CD4-positive, CD25-positive, alpha-beta regulatory T cell (primary cell): ENCODE results near the gene DNAJC24. TPM values are rescaled to one million over a fixed set of nuclear protein-coding genes. Genes with fewer than 3 reads are reported as not detected.

Source experiments
- ATAC-seq, 2 donors: fragments of 150-1000 bp; cut with Tn5 transposase; one replicate each; pipeline ENCODE4 v1.10.0; 2021; ENCODE audit warnings: low read depth in 2 of 2, moderate number of reproducible peaks in 2 of 2, moderate library complexity in 1 of 2
- DNase-seq, 3 donors: peaks; one replicate each; pipeline versions ENCODE4 v3.0.0 to v3.0.0-alpha.2; 2012 to 2022; ENCODE audit warnings: mixed read lengths in 1 of 3
- H3K27ac ChIP-seq: one replicate; pipeline ENCODE4 v1.7.0; 2013; ENCODE audit warnings: mild to moderate bottlenecking, low read length; ENCODE audit not compliant: insufficient read depth, poor library complexity, severe bottlenecking
- H3K27me3 ChIP-seq: one replicate; pipeline ENCODE4 v1.7.0; 2013; ENCODE audit warnings: low read length; ENCODE audit not compliant: control insufficient read depth, insufficient read depth
- H3K36me3 ChIP-seq: one replicate; pipeline ENCODE4 v1.7.0; 2013; ENCODE audit warnings: mild to moderate bottlenecking, low read length, moderate library complexity; ENCODE audit not compliant: control insufficient read depth, insufficient read depth
- H3K4me1 ChIP-seq: 2 replicates; pipeline ENCODE4 v1.7.0; 2013; ENCODE audit warnings: mild to moderate bottlenecking, low read length; ENCODE audit not compliant: insufficient read depth, control insufficient read depth, poor library complexity, severe bottlenecking
- H3K4me3 ChIP-seq: one replicate; pipeline ENCODE4 v1.7.0; 2013; ENCODE audit warnings: low read depth, mild to moderate bottlenecking, low read length, moderate library complexity
- H3K9me3 ChIP-seq, 2 experiments: 1 replicate in 1 of 2; 2 replicates in 1 of 2; pipeline ENCODE4 v1.7.0; 2013; ENCODE audit warnings: low read length in 2 of 2, mild to moderate bottlenecking in 1 of 2, moderate library complexity in 1 of 2; ENCODE audit not compliant: control insufficient read depth in 2 of 2
- H3K27ac Mint-ChIP-seq, 3 donors: one replicate each; pipeline ENCODE4 v1.8.0; 2020 to 2022; ENCODE audit warnings: mild to moderate bottlenecking in 3 of 3, mixed read lengths in 3 of 3, moderate library complexity in 2 of 3
- H3K27me3 Mint-ChIP-seq: one replicate; pipeline ENCODE4 v1.8.0; 2022; ENCODE audit warnings: mild to moderate bottlenecking, mixed read lengths
- H3K36me3 Mint-ChIP-seq: one replicate; pipeline ENCODE4 v1.8.0; 2020; ENCODE audit warnings: mixed read lengths
- H3K4me1 Mint-ChIP-seq, 4 donors: one replicate each; pipeline ENCODE4 v1.8.0; 2020 to 2022; ENCODE audit warnings: mixed read lengths in 4 of 4, mild to moderate bottlenecking in 1 of 4
- H3K4me3 Mint-ChIP-seq, 4 donors: one replicate each; pipeline ENCODE4 v1.8.0; 2020 to 2022; ENCODE audit warnings: mild to moderate bottlenecking in 4 of 4, mixed read lengths in 4 of 4, moderate library complexity in 3 of 4
- H3K9me3 Mint-ChIP-seq, 7 donors: one replicate each; pipeline ENCODE4 v1.8.0; 2020 to 2022; ENCODE audit warnings: mixed read lengths in 7 of 7, mild to moderate bottlenecking in 3 of 7, moderate library complexity in 2 of 7
- polyA plus RNA-seq, 4 donors: library from polyadenylated mRNA; unstranded; fragments of 300-500 nt; fragmentation: Illumina TruSeq; gene quantifications; one replicate each; pipeline ENCODE4 v1.2.3, GENCODE V29; 2021
- total RNA-seq: library from RNA; stranded (reverse); gene quantifications from one replicate; pipeline ENCODE4 v1.2.3, GENCODE V29; 2022

Gene DNAJC24
- total and polyA plus RNA-seq, 5 donors from 2014 or later: 8.2 to 13.5 (median 10.9) TPM

- no peak for ATAC-seq
These were observed 13.5 kb downstream of the DNAJC24 start for GRCh38 chr11:31383116-31383515.

GRCh38 chr11:31387379-31387778 lies 17.7 kb downstream of the DNAJC24 start:
- no peaks in the 10 kb centered on the region for H3K9me3 ChIP-seq
- no peak for DNase-seq
- Mint-ChIP-seq H3K27ac (peak overlapping the region in 1 of 3 donors; percentile 68), H3K4me3 (no peak overlapping the region), H3K4me1 (peaks cover 0 to 10% (median 5%) of the 10 kb centered on the region in 4 donors), H3K36me3 (peaks cover 8% of the 10 kb centered on the region), H3K9me3 (peaks cover 0 to 4% (median 0%) of the 10 kb centered on the region in 7 donors), H3K27me3 (no peaks in the 10 kb centered on the region)
- no peak overlapping the region for H3K27ac ChIP-seq
- no peaks in the 10 kb centered on the region for H3K4me1 ChIP-seq
- no peaks in the 10 kb centered on the region for H3K27me3 ChIP-seq
- ATAC-seq: no peak
- H3K36me3 ChIP-seq: no peaks in the 10 kb centered on the region
- H3K4me3 ChIP-seq: no peak overlapping the region

More at GRCh38 chr11:31383116-31383515, 13.5 kb downstream of the DNAJC24 start:
- Histone ChIP-seq H3K36me3 (no peaks in the 10 kb centered on the region), H3K27ac (no peak overlapping the region), H3K4me3 (no peak overlapping the region), H3K4me1 (no peaks in the 10 kb centered on the region), H3K27me3 (no peaks in the 10 kb centered on the region), H3K9me3 (no peaks in the 10 kb centered on the region)
- Mint-ChIP-seq H3K4me1 (peaks cover 0 to 12% (median 6%) of the 10 kb centered on the region in 4 donors), H3K27ac (no peak overlapping the region), H3K4me3 (no peak overlapping the region), H3K36me3 (peaks cover 3% of the 10 kb centered on the region), H3K27me3 (no peaks in the 10 kb centered on the region), H3K9me3 (peaks cover 0 to 2% (median 0%) of the 10 kb centered on the region in 7 donors)
- DNase-seq: no peak

- ATAC-seq (no peak), DNase-seq (peak in 2 of 3 donors; percentile 30 to 33)
- H3K4me1 Mint-ChIP-seq: peaks cover 0 to 11% (median 5%) of the 10 kb centered on the region in 4 donors
- H3K27ac Mint-ChIP-seq: no peak overlapping the region
- H3K27ac ChIP-seq: no peak overlapping the region
- no peaks in the 10 kb centered on the region for H3K27me3 ChIP-seq
- H3K36me3 ChIP-seq: no peaks in the 10 kb centered on the region
- no peaks in the 10 kb centered on the region for H3K4me1 ChIP-seq
- peaks cover 25% of the 10 kb centered on the region for H3K36me3 Mint-ChIP-seq
- H3K9me3 ChIP-seq: no peaks in the 10 kb centered on the region
- H3K9me3 Mint-ChIP-seq: peaks cover 0 to 5% (median 0%) of the 10 kb centered on the region in 7 donors
- H3K4me3 Mint-ChIP-seq: no peak overlapping the region
- H3K27me3 Mint-ChIP-seq: no peaks in the 10 kb centered on the region
- H3K4me3 ChIP-seq: no peak overlapping the region
These were observed 27.7 kb downstream of the DNAJC24 start for GRCh38 chr11:31397239-31397834.

GRCh38 chr11:31404614-31405013 lies 35.0 kb downstream of the DNAJC24 start:
- Mint-ChIP-seq H3K27me3 (no peaks in the 10 kb centered on the region), H3K9me3 (peaks cover 0 to 5% (median 0%) of the 10 kb centered on the region in 7 donors), H3K36me3 (peaks cover 28% of the 10 kb centered on the region), H3K4me1 (peaks cover 0 to 6% (median 4%) of the 10 kb centered on the region in 4 donors), H3K27ac (no peak overlapping the region), H3K4me3 (no peak overlapping the region)
- DNase-seq (no peak), ATAC-seq (no peak)
- Histone ChIP-seq H3K36me3 (no peaks in the 10 kb centered on the region), H3K4me1 (no peaks in the 10 kb centered on the region), H3K27ac (no peak overlapping the region), H3K4me3 (no peak overlapping the region), H3K9me3 (no peaks in the 10 kb centered on the region), H3K27me3 (no peaks in the 10 kb centered on the region)

GRCh38 chr11:31408201-31408600 lies 38.5 kb downstream of the DNAJC24 start:
- Histone ChIP-seq H3K4me3 (no peak overlapping the region), H3K4me1 (no peaks in the 10 kb centered on the region), H3K27me3 (no peaks in the 10 kb centered on the region), H3K27ac (no peak overlapping the region), H3K36me3 (no peaks in the 10 kb centered on the region), H3K9me3 (no peaks in the 10 kb centered on the region)
- peaks cover 0 to 11% (median 6%) of the 10 kb centered on the region in 4 donors for H3K4me1 Mint-ChIP-seq
- H3K27me3 Mint-ChIP-seq: no peaks in the 10 kb centered on the region
- DNase-seq (peak in 1 of 3 donors; percentile 1), ATAC-seq (no peak)
- H3K36me3 Mint-ChIP-seq: peaks cover 15% of the 10 kb centered on the region
- H3K4me3 Mint-ChIP-seq: no peak overlapping the region
- H3K27ac Mint-ChIP-seq: no peak overlapping the region
- peaks cover 0 to 3% (median 0%) of the 10 kb centered on the region in 7 donors for H3K9me3 Mint-ChIP-seq

GRCh38 chr11:31412946-31413345 lies 43.3 kb downstream of the DNAJC24 start:
- no peaks in the 10 kb centered on the region for H3K27me3 Mint-ChIP-seq
- H3K4me1 ChIP-seq: no peaks in the 10 kb centered on the region
- no peaks in the 10 kb centered on the region for H3K27me3 ChIP-seq
- ATAC-seq: no peak
- H3K27ac Mint-ChIP-seq: no peak overlapping the region
- H3K27ac ChIP-seq: no peak overlapping the region
- peaks cover 0 to 17% (median 4%) of the 10 kb centered on the region in 4 donors for H3K4me1 Mint-ChIP-seq
- H3K4me3 ChIP-seq: no peak overlapping the region
- no peak overlapping the region for H3K4me3 Mint-ChIP-seq
- H3K9me3 ChIP-seq: no peaks in the 10 kb centered on the region
- H3K36me3 Mint-ChIP-seq: peaks cover 19% of the 10 kb centered on the region
- H3K36me3 ChIP-seq: peaks cover 9% of the 10 kb centered on the region
- peaks cover 0 to 3% (median 0%) of the 10 kb centered on the region in 7 donors for H3K9me3 Mint-ChIP-seq
- no peak for DNase-seq

GRCh38 chr11:31414338-31414737 lies 44.7 kb downstream of the DNAJC24 start:
- DNase-seq: no peak
- peaks cover 0 to 17% (median 4%) of the 10 kb centered on the region in 4 donors for H3K4me1 Mint-ChIP-seq
- Histone ChIP-seq H3K36me3 (peaks cover 9% of the 10 kb centered on the region), H3K9me3 (no peaks in the 10 kb centered on the region), H3K27ac (no peak overlapping the region), H3K4me3 (no peak overlapping the region), H3K27me3 (no peaks in the 10 kb centered on the region), H3K4me1 (no peaks in the 10 kb centered on the region)
- peaks cover 21% of the 10 kb centered on the region for H3K36me3 Mint-ChIP-seq
- no peak overlapping the region for H3K27ac Mint-ChIP-seq
- H3K9me3 Mint-ChIP-seq: peaks cover 0 to 3% (median 0%) of the 10 kb centered on the region in 7 donors
- ATAC-seq: no peak
- H3K4me3 Mint-ChIP-seq: no peak overlapping the region
- no peaks in the 10 kb centered on the region for H3K27me3 Mint-ChIP-seq

GRCh38 chr11:31415435-31415834 lies 45.8 kb downstream of the DNAJC24 start:
- Histone ChIP-seq H3K9me3 (no peaks in the 10 kb centered on the region), H3K4me3 (no peak overlapping the region), H3K27me3 (no peaks in the 10 kb centered on the region), H3K4me1 (no peaks in the 10 kb centered on the region), H3K27ac (no peak overlapping the region), H3K36me3 (peaks cover 9% of the 10 kb centered on the region)
- H3K4me1 Mint-ChIP-seq: peaks cover 0 to 17% (median 8%) of the 10 kb centered on the region in 4 donors
- H3K27ac Mint-ChIP-seq: no peak overlapping the region
- DNase-seq (no peak), ATAC-seq (no peak)
- no peaks in the 10 kb centered on the region for H3K27me3 Mint-ChIP-seq
- peaks cover 24% of the 10 kb centered on the region for H3K36me3 Mint-ChIP-seq
- no peak overlapping the region for H3K4me3 Mint-ChIP-seq
- H3K9me3 Mint-ChIP-seq: peaks cover 0 to 3% (median 0%) of the 10 kb centered on the region in 7 donors
